Measurements from ENCODE around the gene KAT2B. TPM values are rescaled to one million over a fixed set of nuclear protein-coding genes. Genes with fewer than 3 reads are reported as not detected.

KAT2B gene
- total and polyA plus RNA-seq, 4 donors = 7.5 to 58.5 (median 16.3) TPM

GRCh38 chr3:20077068-20077467 lies 36.8 kb downstream of the KAT2B start:
- Histone ChIP-seq H3K4me1 (ENCODE audit: control insufficient read depth in 4 of 4, insufficient read depth in 4 of 4, low read length in 3 of 4) (peaks cover 1 to 30% (median 8%) of the 10 kb centered on the region in 4 donors), H3K27me3 (ENCODE audit: control insufficient read depth in 4 of 4, insufficient read depth in 4 of 4, low read length in 3 of 4) (no peaks in the 10 kb centered on the region), H3K36me3 (ENCODE audit: control insufficient read depth in 4 of 4, insufficient read depth in 3 of 4, low read depth in 1 of 4, low read length in 3 of 4) (peaks cover 0 to 4% (median under 1%) of the 10 kb centered on the region in 4 donors), H3K9ac (ENCODE audit: low read depth in 1 of 2, low read length in 2 of 2) (no peak overlapping the region), H3K27ac (ENCODE audit: low read depth in 1 of 2, low read length in 2 of 2) (no peak overlapping the region), H3K9me3 (ENCODE audit: control insufficient read depth in 4 of 4, low read length in 3 of 4) (no peaks in the 10 kb centered on the region), H3K4me3 (ENCODE audit: low read depth in 1 of 3, low read length in 3 of 3) (no peak overlapping the region)
- DNase-seq (ENCODE audit: low spot score) = no peak
- WGBS = 85% methylated on average over 1 of the region's 1 CpG
- TF ChIP-seq SP1 (IDR thresholded peaks at IDR 0.05) = no peak
- TF ChIP-seq, protein P1, sequence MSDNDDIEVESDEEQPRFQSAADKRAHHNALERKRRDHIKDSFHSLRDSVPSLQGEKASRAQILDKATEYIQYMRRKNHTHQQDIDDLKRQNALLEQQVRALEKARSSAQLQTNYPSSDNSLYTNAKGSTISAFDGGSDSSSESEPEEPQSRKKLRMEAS (IDR thresholded peaks at IDR 0.05) = no peak

DNA sequence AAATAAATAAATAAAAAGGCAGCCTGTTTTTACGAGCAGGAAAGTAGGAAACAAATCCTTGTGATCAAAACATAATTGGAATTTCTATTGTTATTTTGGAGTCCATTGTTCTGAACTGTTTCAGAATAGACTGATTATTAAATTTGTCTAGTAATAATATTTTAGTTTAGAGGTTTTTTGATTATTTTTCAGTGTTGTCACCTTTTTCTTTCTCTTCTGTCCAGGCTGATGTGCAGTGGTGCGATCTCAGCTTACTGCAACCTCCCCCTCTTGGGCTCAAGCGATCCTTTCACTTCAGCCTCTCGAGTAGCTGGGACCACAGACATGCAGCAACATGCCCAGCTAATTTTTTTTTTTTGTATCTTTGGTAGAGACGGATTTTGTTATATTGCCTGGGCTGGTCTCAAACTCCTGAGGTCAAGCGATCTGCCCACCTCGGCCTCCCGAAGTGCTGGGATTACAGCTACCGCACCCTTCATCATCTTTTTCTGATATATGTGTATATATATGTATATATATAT lies 38.0 kb downstream of the KAT2B start:
- no peaks in the 10 kb centered on the region for H3K36me3 ChIP-seq (ENCODE audit: control insufficient read depth in 4 of 4, insufficient read depth in 3 of 4, low read depth in 1 of 4, low read length in 3 of 4)
- no peak overlapping the region for H3K27ac ChIP-seq (ENCODE audit: low read depth in 1 of 2, low read length in 2 of 2)
- 94% methylated on average over 9 of the region's 9 CpGs for WGBS
- H3K9me3 ChIP-seq (ENCODE audit: control insufficient read depth in 4 of 4, low read length in 3 of 4) = no peaks in the 10 kb centered on the region
- no peak overlapping the region for H3K9ac ChIP-seq (ENCODE audit: low read depth in 1 of 2, low read length in 2 of 2)
- peaks cover 3 to 22% (median 8%) of the 10 kb centered on the region in 4 donors for H3K4me1 ChIP-seq (ENCODE audit: control insufficient read depth in 4 of 4, insufficient read depth in 4 of 4, low read length in 3 of 4)
- TF ChIP-seq, protein P2, sequence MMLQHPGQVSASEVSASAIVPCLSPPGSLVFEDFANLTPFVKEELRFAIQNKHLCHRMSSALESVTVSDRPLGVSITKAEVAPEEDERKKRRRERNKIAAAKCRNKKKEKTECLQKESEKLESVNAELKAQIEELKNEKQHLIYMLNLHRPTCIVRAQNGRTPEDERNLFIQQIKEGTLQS (IDR thresholded peaks at IDR 0.05) = no peak
- TF ChIP-seq NR2F2 (IDR thresholded peaks at IDR 0.05) (no peak), FOXA2 (IDR thresholded peaks at IDR 0.05) (no peak), JUND (IDR thresholded peaks at IDR 0.05) (no peak), REST (IDR thresholded peaks at IDR 0.05) (no peak), YY1 (IDR thresholded peaks at IDR 0.05) (no peak), RXRA (IDR thresholded peaks at IDR 0.05) (no peak), HNF4G (IDR thresholded peaks at IDR 0.05) (no peak), TAF1 (conservative IDR thresholded peaks at IDR 0.05) (no peak), FOXA1 (IDR thresholded peaks at IDR 0.05) (no peak), GABPA (IDR thresholded peaks at IDR 0.05 in 1 of 2, conservative IDR thresholded peaks at IDR 0.05 in 1 of 2) (no peak), SP1 (IDR thresholded peaks at IDR 0.05) (no peak), EGR1 (IDR thresholded peaks at IDR 0.05; ENCODE audit: low read depth in 2 of 2) (no peak)
- TF ChIP-seq, protein P3, sequence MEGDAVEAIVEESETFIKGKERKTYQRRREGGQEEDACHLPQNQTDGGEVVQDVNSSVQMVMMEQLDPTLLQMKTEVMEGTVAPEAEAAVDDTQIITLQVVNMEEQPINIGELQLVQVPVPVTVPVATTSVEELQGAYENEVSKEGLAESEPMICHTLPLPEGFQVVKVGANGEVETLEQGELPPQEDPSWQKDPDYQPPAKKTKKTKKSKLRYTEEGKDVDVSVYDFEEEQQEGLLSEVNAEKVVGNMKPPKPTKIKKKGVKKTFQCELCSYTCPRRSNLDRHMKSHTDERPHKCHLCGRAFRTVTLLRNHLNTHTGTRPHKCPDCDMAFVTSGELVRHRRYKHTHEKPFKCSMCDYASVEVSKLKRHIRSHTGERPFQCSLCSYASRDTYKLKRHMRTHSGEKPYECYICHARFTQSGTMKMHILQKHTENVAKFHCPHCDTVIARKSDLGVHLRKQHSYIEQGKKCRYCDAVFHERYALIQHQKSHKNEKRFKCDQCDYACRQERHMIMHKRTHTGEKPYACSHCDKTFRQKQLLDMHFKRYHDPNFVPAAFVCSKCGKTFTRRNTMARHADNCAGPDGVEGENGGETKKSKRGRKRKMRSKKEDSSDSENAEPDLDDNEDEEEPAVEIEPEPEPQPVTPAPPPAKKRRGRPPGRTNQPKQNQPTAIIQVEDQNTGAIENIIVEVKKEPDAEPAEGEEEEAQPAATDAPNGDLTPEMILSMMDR (IDR thresholded peaks at IDR 0.05; ENCODE audit: low read depth, low read length, missing input control) = no peak
- TF ChIP-seq, protein P1 (IDR thresholded peaks at IDR 0.05) = no peak
- TF ChIP-seq, protein P4, sequence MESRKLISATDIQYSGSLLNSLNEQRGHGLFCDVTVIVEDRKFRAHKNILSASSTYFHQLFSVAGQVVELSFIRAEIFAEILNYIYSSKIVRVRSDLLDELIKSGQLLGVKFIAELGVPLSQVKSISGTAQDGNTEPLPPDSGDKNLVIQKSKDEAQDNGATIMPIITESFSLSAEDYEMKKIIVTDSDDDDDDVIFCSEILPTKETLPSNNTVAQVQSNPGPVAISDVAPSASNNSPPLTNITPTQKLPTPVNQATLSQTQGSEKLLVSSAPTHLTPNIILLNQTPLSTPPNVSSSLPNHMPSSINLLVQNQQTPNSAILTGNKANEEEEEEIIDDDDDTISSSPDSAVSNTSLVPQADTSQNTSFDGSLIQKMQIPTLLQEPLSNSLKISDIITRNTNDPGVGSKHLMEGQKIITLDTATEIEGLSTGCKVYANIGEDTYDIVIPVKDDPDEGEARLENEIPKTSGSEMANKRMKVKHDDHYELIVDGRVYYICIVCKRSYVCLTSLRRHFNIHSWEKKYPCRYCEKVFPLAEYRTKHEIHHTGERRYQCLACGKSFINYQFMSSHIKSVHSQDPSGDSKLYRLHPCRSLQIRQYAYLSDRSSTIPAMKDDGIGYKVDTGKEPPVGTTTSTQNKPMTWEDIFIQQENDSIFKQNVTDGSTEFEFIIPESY (IDR thresholded peaks at IDR 0.05) = no peak
- no peak for DNase-seq (ENCODE audit: low spot score)
- H3K4me3 ChIP-seq (ENCODE audit: low read depth in 1 of 3, low read length in 3 of 3) = no peak overlapping the region
- no peaks in the 10 kb centered on the region for H3K27me3 ChIP-seq (ENCODE audit: control insufficient read depth in 4 of 4, insufficient read depth in 4 of 4, low read length in 3 of 4)
